Hindlimb muscle (tissue), 1 donor: ENCODE measurements around the gene SLC66A2. TPM values are rescaled to one million over a fixed set of nuclear protein-coding genes. Genes with fewer than 3 reads are reported as not detected.

ENCODE experiments used
- DNase-seq: peaks from one replicate; pipeline ENCODE4 v3.0.0-alpha.2; 2013
- polyA plus RNA-seq: library from polyadenylated mRNA; unstranded; fragments of 120-200 nt; gene quantifications from one replicate; pipeline ENCODE4 v1.2.1, GENCODE V29; 2013; ENCODE audit not compliant: insufficient read length

SLC66A2 gene
- polyA plus RNA-seq, 1 donor = 25.3 TPM

DNA sequence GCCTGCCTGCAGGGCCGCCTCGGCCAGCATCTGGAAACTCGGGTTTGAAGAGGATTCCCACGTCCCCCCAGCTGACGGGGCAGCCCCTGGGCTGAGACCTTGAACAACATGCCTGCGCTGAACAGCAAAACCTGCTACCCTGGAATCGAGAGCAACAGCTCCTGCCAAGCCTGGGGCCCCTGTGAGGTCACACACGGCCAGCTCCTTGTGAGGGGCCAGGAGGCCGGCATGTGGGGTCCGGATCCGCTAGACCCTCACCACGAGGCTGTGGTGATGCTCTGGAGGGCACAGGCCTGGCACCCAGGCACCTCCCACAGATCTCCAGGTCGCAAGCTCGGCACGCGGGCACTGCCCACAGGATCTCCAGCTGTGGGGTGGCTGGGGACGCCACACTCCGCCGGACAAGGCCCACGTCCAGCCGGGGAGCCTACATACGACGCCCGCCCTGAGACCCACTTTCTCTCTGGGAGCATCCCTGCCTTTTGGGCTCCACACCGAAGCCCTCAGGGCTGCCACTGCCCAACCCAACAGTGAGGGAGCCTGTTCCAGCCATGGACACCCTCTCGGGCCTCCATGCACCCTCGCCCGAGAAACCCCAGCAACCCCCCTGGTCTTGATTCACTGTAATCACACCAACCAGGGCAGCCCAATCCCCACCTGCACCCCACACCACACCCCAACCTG lies 34.1 kb downstream of the SLC66A2 start:
- no peak for DNase-seq

DNA sequence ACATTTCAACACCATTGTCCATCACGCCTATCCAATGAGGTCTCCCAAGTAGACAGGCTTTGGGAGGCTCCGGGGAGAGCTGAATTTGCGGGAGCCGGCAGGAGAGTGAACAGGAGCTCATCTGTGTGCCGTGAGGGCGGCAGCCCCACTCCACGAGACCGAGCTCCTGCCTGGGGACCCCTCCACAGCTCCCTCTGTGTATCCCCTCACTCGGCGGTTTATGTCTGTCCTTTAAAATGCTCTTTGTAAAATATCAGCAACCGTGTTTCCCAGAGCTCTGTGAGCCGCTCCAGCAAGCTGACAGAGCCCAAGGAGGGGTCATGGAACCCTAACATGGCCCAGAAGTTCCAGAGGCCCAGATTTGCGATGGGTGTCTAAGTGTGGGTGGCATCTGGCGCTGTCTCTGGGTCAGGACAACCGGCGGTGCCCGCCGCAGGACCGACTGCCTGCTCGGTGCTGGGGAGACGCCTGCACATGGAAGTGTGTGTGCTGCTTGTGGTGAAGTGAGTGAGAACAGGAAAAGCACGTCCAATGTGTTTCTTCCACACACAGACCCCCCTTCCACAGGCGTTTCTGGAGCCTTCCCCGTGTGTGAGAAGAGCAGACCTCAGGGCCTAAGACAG lies 34.8 kb downstream of the SLC66A2 start:
- no peak for DNase-seq

- DNase-seq = no peak
Measured at GRCh38 chr18:79916128-79916494, 35.3 kb downstream of the SLC66A2 start.

- no peak for DNase-seq
Measured at GRCh38 chr18:79915161-79916127, 36.0 kb downstream of the SLC66A2 start.

- no peak for DNase-seq
Measured at GRCh38 chr18:79914614-79915160, 36.8 kb downstream of the SLC66A2 start.

- DNase-seq = no peak
Measured at GRCh38 chr18:79912994-79913831, 38.2 kb downstream of the SLC66A2 start.

GRCh38 chr18:79912409-79912991 lies 39.0 kb downstream of the SLC66A2 start:
- no peak for DNase-seq

GRCh38 chr18:79911344-79912270 lies 39.8 kb downstream of the SLC66A2 start:
- peak; percentile 26 for DNase-seq

- DNase-seq = no peak
Measured at GRCh38 chr18:79910563-79911343, 40.7 kb downstream of the SLC66A2 start.

DNA sequence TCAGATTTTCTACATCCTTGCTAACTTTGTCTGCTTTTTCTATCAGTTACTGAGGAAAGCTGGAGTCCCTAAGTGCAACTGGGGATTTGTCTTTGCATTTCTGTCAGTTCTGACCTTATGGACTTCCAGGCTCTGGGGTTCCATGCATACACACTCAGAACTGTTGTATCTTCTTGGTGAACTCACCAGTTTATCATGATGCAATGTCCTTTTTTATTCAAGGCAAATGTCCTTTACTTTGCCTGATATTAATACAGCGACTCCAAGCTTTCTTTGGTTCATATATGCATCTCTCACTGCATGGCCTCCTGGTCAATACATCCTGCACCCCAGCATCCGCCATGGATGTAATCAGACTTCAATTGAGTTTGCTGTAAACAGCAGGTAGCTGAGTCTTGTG lies 44.7 kb downstream of the SLC66A2 start:
- no peak for DNase-seq

DNA sequence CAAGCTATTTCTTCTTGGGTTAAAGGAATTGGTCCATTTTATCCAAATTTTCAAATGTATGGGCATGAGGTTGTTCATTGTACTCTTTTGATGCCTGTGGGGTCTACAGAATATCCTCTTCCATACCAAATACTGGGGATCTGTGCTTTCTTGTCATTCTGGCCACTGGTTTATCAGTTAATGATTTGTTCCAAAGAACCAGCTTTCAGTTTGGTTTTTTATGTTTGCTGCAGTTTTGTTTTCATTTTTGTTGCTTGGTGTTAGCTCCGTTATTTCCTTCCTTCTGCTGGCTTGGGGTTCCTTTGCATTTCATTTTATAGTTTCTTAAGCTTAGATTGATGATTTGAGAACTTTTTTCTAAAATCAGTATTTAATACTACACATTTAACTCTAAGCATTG lies 45.5 kb downstream of the SLC66A2 start:
- DNase-seq = no peak

DNA sequence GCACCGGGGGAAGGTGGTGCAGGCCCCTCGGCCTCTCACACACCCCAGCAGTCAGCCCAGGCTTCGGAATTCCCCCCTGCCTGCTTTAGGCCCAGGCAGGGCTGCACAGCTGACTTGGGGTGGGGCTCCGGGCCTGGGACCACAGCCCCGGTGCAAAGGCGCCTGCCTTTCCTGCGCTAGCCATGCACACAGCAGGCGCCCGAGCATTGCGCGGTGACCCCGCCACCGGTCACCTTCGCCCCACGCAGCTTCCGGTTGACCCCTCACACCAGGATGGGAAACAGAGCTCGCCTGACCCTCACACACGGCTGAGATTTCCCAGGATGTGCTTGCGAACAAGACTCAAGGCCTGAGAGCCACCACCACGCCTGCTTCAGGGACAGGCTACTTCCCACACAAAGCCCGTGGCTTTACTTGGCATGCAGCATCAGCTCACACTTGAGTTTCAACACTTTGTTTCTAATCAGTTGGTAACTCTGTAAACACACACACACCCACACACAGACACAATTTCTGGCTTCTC lies 46.0 kb downstream of the SLC66A2 start:
- DNase-seq = no peak

GRCh38 chr18:79904357-79905147 lies 46.9 kb downstream of the SLC66A2 start:
- DNase-seq = no peak

DNA sequence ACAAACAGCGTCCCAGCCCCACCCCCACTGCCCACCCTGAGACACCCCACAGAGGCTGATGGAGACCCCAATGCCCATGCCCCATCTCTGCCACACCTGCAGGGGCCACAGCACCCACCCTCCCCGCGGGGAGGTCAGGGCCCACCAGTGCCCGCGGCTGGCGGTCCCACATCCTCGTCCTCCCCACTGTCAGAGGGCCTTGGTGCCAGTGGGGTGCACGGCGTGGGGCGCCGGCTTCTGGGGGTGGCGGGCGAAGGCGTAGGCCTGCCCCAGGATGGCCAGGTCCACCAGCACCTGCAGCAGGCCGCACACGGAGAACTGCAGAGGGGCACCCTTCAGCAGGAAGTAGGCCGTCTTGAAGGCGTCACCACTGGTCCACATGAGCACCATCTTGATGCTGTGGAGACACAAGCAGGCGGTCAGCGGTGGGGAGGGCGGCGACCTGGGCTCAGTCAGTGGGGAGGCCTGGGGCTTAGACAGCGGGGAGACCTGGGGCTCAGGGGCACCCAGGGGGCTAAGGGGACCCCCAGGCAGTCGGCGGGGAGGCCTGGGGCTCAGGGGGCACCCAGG lies 47.6 kb downstream of the SLC66A2 start:
- no peak for DNase-seq

GRCh38 chr18:79903071-79903635 lies 48.3 kb downstream of the SLC66A2 start:
- no peak for DNase-seq

GRCh38 chr18:79902640-79903039 lies 48.8 kb downstream of the SLC66A2 start:
- DNase-seq = no peak

- DNase-seq = no peak
Measured at GRCh38 chr18:79902075-79902474, 49.4 kb downstream of the SLC66A2 start.

DNA sequence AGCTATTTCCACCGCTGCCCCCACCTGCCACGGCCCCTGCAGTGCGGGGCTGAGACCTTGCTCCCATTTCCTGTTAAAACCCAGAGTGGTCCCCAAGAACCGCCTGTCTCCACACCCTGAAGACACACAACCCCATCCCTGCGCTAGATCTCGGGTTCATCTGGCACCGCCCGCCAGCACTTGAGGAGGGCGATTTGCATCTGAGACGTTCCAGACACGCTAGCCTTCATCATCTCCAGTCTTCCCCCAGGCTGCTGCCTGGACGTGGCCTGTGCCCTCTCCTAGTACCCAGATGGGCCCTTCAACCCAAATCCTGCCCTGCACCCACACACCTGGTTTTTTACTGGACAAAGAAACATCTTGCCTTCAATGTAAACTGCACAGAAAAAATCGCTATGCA lies 49.8 kb downstream of the SLC66A2 start:
- DNase-seq = no peak
